ENCODE measurements around the gene POLDIP2.

GRCh38 chr17:28381141-28381825 is 24.0 kb upstream of the POLDIP2 start:
- TF ChIP-seq CTCF (conservative IDR thresholded peaks at IDR 0.05; ENCODE audit: low read length) (no peak), EZH2phosphoT487 (IDR thresholded peaks at IDR 0.05; ENCODE audit: borderline replicate concordance) (no peak)
